Measurements from ENCODE around the gene ZNF862. TPM values are rescaled to one million over a fixed set of nuclear protein-coding genes. Genes with fewer than 3 reads are reported as not detected.

Gene ZNF862
- total RNA-seq, 2 donors from 2014 or later = 8.8 to 9.9 TPM

Other genes starting within 250 kb of the ZNF862 start
- 1 to 10 TPM; 2.5 to 5.0 TPM for gene ZNF467, start 64.8 kb upstream of the ZNF862 start, total RNA-seq
- gene ATP6V0E2, start 35.6 kb downstream of the ZNF862 start, total RNA-seq = 10 to 100 TPM; 12.5 to 22.7 TPM

All from colonic mucosa (tissue), 2 donors.